ENCODE results near the gene FGFR3.

Gene FGFR3

DNA sequence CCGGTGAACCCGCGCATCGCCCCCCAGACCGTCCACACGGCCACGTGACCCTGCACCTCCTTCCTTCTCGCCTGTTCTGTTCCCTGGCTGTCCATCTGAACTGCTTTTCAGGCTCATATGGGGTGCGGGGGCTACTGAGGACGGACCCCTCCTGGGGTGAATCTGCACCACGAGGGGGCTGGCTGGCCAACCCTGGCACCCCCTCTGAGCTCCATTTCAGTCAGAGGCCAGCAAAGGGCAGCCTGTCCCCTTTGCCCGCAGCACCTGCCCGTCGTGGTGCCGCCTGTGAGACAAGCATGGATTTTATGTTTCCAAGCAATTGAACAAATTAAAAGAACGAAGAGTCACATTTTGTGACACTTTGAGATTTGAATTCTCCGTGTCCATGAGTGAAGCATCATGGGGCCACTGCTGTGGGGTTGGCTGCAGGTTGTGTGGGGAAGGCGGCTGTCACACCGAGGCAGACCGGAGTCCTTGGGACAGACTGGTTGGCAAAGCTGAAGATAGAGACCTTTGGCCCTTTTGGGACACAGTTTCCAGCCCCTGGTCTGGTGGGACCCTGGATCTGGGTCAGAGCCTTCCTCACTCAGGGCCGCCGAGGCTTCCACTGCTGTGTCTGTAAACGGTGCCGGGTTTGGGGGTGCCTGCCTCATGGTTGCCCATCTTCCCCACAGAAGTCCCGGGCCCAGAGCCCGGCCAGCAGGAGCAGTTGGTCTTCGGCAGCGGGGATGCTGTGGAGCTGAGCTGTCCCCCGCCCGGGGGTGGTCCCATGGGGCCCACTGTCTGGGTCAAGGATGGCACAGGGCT is 5.7 kb downstream of the FGFR3 start:
- TF ChIP-seq, protein P1, sequence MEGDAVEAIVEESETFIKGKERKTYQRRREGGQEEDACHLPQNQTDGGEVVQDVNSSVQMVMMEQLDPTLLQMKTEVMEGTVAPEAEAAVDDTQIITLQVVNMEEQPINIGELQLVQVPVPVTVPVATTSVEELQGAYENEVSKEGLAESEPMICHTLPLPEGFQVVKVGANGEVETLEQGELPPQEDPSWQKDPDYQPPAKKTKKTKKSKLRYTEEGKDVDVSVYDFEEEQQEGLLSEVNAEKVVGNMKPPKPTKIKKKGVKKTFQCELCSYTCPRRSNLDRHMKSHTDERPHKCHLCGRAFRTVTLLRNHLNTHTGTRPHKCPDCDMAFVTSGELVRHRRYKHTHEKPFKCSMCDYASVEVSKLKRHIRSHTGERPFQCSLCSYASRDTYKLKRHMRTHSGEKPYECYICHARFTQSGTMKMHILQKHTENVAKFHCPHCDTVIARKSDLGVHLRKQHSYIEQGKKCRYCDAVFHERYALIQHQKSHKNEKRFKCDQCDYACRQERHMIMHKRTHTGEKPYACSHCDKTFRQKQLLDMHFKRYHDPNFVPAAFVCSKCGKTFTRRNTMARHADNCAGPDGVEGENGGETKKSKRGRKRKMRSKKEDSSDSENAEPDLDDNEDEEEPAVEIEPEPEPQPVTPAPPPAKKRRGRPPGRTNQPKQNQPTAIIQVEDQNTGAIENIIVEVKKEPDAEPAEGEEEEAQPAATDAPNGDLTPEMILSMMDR (IDR thresholded peaks at IDR 0.05), result no peak

DNA sequence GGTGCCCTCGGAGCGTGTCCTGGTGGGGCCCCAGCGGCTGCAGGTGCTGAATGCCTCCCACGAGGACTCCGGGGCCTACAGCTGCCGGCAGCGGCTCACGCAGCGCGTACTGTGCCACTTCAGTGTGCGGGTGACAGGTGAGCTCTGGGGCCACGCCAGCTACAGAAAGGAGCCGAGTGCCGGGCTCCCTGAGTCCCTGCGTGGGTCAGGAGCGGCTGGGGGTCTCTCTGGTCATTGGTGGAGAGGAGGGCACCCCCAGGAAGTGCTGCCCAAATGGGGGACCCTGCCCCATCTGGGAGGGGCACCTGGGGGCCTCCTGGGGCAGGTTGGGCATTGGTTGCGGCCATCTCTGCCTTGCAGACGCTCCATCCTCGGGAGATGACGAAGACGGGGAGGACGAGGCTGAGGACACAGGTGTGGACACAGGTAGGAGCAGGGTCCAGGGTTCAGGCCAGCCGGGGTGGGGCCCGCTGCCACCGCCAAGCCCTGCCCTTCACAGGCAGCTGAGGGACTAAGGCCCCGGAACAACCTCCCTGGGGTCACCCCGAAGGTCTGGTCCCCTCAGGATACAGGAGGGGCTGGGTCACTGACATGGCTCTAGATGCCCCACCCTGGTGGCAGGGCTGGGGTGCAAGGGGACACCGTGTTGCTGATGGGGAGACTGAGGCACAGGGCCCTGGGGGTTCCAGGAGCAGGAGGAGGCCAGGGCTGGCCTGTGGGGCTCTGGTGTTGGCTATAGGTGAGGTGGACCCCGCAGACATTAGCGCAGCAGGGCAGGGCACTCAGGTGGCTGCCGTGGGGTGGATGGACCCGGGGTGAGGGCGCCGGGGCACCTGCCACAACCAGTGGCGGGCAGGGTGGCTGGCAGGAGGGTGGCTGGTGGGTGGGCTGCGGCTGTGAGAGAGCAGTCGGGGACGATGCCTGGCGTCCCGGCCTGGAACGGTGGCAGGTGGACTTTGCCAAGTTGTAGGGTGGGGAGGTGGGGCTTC is 6.6 kb downstream of the FGFR3 start:
- TF ChIP-seq, protein P1 (IDR thresholded peaks at IDR 0.05), result no peak

DNA sequence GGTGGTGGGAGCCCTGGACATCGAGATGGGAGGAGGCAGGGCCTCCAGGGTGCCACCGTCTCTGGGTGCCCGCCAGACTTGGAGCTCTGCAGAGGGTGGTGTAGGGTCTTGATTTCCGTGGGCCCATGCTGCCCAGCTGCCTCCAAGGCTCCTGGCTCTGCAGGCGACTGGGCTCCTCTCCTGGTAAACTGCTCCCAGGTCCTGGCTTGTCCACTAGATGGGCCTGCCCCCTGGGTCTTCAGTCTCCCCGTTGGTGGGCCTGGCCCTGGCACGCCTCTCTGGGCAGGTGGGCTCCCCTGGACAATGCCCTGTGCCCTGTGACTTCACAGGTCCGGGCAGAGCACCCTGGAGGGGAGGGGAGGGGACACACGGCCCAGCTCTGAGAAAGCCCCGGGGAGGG is 7.7 kb downstream of the FGFR3 start:
- TF ChIP-seq, protein P1 (IDR thresholded peaks at IDR 0.05), result no peak

DNA sequence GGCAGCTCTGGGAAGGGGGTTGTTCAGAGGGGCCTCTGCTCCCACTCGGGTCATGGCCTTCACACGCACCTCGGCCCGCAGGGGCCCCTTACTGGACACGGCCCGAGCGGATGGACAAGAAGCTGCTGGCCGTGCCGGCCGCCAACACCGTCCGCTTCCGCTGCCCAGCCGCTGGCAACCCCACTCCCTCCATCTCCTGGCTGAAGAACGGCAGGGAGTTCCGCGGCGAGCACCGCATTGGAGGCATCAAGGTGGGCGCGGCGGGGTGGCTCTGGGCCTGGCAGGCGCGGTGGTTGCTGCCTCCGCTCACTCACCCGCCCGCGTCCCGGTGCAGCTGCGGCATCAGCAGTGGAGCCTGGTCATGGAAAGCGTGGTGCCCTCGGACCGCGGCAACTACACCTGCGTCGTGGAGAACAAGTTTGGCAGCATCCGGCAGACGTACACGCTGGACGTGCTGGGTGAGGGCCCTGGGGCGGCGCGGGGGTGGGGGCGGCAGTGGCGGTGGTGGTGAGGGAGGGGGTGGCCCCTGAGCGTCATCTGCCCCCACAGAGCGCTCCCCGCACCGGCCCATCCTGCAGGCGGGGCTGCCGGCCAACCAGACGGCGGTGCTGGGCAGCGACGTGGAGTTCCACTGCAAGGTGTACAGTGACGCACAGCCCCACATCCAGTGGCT is 8.3 kb downstream of the FGFR3 start:
- TF ChIP-seq, protein P1 (IDR thresholded peaks at IDR 0.05), result no peak

DNA sequence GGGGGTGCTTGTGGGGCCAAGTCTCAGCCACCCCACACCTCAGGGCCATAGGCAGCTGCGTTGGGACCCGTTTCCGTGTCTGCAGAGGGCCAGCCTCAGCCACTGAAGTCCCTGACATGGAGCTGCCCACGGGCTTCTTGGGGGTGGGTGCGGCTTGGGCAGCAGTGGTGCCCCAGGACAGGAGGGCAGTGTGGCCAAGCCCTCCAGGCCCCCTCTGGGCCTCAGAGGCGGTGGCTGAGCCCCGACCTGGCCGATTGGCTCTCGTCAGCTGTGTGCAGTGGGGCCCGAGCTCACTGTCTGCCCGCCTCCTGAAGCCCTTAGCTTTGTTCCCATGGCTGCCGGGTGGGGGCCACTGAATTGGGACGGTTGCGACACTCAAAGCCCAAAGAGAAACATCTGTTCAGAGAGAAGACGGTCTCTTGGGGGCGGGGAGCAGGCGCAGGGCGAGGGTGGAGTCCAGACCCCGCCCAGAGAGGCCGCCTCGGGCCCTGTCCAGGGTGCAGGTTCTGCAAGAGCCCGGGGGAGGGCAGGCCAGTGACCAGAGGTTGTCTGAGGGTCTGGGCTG is 9.1 kb downstream of the FGFR3 start:
- TF ChIP-seq, protein P1 (IDR thresholded peaks at IDR 0.05), result no peak

DNA sequence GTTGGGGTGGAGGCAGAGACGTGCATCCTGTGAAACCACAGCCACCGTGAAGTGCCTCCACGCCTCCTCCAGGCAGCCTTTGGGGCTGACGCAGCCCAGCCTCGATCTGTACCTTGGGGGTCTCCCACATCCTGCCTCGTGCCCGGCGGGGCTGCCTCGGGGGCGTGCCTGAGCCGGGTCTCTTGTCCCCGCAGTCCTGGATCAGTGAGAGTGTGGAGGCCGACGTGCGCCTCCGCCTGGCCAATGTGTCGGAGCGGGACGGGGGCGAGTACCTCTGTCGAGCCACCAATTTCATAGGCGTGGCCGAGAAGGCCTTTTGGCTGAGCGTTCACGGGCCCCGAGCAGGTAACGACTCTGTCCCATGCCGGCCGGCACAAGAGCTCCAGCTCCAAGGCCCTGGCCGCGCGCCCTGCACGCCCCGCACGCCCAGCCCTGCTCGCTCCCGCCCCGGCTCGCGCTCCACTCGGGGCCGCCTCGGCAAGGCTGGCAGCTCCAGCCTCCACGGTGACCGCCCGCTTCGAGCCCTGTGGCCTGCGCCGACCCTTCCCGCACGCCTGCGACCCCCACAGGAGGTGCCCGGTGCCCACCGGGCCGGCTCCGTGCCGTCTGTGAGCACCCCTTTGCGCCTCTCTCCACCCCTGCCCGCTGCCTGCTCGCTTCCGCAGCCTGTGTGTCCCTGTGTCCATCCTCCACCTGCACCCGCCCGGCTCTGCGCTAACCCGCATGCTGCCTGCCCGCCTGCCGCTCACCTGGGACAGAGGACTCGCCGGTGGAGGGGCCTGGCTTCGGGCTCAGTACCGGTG is 9.8 kb downstream of the FGFR3 start:
- TF ChIP-seq, protein P1 (IDR thresholded peaks at IDR 0.05), result no peak

All from LNCAP (cell line).